Measurements from ENCODE around the gene WDFY4.

The WDFY4 gene

DNA sequence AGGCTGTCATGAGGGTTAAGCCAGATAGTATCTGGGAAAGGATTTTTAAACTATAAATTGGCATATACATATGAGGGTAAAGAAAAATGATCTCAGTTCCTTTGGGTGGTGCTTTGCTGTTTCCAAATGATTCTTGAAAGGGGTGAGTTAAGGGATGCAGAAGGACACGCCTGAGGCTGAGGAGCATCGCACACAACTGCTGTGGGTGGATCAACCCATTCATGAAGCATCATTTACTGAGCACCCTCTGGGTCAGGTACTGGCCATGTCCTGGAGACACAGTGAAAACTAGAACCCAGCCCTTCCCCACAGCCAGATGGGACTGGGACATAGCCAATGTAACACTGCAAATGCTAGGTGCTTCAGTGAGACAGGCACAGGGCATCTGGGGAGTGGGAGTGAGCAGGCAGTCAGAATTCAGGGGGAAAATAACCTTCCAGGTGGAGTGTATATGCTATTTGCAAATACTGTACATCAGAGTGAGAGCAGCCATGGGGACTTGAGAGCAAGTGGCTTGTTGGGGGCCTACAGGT is 112.1 kb downstream of the WDFY4 start:
- no peak for DNase-seq

DNA sequence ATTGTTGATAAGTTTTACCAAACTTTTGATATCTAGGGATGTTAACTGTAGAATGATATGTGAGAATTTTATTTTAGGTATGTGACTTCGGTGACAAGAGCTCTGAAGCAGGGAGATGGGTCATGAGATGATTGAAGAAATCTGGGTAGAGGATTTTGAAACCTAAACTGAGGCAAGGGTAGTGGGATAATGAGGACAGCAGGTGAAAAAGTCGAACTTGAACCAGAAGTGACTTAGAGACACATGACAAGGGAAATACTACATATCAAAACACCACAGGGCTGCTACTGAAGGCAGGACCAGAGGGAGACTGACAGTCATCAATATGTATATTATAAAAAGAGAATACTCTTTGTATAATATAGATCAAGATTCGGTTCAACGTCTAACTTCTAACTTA is 113.2 kb downstream of the WDFY4 start:
- DNase-seq: no peak

DNA sequence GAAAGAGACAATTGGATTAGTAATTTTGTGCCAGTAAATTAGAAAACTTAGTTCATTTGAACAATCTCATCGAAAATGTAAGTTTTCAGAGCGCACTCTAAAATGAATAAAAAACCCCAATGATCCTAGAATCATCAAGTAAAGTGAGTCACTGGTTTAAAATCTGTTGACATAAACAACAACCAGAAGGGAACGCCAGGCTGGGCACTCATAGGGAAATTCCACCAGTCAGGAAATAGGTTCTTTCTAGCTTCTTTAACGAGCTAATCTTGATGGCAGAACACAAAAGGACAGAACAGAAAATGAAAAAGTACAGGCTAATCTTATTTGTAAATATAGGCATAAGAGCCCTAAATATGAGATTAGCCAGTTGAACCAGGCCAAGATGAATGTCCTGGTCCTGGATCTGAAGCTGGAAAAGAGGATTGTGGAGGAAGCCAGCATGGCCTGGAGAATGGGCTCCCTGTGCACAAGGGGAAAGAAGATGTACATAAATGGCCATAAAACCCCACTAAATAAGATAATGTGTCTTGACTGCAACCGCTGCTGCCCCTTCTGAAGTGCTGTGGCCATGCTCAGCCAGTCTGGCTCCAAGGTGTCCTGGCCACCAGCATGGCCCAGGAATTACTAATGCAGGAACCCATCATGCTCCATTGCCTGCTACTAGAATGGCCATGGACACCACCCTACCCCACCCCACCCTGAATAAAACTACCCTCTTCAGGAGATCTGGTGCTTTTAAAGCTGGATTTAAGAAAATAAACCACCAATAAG is 114.0 kb downstream of the WDFY4 start:
- DNase-seq: no peak

DNA sequence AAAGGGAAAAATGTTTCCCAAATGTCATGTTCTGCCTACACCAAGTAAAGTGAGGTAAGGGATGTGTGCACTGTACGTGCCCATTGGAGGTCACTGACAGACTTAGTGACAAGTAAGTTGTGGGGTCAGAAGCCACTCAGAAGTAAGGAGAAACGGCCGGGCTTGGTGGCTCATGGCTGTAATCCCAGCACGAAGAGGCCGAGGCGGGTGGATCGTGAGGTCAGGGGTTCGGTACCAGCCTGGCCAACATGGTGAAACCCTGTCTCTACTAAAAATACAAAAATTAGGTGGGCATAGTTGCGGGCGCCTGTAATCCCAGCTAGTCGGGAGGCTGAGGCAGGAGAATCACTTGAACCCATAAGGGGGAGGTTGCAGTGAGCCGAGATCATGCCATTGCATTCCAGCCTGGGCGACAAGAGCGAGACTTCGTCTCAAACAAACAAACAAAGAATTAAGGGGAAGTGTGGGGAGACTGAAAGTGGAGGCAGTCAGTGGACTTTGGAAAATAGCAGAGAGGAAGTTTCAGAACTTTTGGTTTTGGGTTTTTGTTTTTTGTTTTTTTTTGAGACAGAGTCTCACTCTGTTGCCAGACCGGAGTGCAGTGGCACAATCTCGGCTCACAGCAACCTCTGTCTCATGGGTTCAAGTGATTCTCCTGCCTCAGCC is 114.8 kb downstream of the WDFY4 start:
- no peak for DNase-seq

DNA sequence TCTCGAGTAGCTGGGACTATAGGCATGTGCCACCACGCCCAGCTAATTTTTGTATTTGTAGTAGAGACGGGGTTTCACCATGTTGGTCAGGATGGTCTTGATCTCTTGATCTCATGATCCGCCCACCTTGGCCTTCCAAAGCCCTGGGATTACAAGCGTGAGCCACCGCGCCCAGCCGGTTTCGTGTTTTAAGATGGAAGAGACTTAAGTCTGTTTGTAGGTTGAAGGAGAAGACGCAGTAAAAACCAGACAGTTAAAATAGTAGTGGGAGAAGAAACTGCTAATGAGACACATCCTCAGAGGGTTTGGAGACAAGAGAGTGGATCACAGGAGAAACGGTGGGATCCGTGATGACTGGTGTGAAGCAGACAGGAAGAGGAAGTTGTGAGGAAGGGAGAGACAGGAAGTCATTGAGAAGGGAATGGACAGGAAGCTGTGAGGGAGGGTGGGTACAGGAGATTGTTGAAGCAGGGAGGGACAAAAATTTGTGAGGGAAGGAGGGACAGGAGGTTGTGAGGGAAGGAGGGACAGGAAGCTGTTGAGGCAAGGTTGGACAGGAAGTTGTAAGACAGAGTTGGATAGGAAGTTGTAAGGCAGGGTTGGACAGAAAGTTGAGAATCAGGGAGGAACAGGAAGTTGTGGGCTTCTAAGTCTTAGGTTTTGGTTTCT is 115.5 kb downstream of the WDFY4 start:
- DNase-seq: no peak

DNA sequence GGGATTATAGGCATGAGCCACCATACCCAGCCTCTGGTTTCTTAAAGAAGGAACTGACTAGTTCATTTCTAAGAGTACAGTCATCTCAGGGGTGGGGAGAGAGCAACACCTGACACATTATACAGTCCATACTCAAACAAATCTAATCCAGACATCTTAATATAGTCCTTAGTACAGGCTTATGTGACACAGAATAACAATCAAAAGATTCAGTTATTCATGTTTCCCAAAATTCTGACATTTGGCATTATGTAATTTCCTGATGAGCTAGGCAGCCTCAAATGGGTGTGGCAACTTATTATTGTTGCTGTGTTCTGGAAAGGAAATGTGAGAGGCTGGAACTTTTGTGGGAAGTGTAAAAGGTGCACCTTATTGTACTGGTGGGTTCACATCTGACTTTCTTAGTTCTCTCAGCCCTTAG is 116.3 kb downstream of the WDFY4 start:
- DNase-seq: no peak

DNA sequence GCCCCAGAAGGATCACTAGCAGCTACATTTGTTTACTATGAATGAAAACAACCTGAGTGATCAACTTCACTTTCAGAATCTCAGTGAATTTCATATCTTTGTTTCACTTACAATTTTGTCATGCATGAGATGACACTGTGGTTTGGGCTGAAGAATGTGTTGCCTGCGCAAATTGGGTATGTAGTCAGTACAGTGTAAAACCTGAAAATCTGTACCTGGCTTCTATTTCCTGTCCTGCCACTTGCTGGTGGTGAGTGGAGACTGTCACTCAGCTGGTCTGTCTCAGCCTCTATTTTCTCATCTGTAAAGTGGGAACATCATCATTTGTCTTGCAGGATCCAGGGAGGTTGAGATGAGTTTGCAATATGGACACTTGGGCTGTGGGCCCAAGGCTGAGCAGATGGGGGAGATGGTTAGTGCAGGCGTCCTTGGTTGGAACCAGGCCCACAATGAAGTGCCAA is 118.0 kb downstream of the WDFY4 start:
- DNase-seq: no peak

DNA sequence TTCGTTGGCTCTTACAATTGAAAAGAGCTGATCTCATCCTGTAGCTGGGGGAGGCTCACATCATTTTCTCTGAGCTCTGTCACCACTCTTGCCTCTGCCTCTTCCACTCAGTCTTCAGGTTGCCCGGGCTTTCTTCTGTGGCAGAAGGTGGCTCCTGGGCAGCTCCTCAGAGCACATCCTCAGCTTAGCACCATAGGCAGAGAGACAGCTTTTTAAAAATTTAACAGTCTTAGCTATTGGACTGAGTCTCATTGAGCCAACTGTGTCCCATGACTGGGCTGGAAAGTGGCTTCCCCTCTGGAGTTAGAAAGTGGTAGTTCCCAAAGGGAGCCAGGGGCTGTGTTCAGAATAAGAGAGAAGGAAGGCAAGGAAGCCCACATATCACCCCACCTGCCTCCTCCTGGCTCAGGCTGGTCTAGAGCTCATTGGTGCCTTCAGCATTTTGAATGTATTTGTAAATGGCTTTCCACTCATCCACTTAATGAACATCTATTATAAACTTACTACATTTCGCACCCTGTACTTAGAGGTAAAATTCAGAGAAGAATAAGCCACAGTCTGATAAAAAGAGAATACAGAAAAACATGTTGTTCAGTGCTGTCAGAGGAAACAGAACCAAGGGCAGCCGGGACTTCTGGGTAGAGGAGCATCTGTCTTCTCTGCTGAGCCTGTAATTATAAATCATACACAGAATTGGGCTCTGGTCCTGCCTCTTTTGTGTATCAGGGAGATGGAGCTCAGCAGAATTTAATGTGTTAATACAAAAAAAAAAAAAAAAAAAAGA is 119.3 kb downstream of the WDFY4 start:
- DNase-seq: no peak

DNA sequence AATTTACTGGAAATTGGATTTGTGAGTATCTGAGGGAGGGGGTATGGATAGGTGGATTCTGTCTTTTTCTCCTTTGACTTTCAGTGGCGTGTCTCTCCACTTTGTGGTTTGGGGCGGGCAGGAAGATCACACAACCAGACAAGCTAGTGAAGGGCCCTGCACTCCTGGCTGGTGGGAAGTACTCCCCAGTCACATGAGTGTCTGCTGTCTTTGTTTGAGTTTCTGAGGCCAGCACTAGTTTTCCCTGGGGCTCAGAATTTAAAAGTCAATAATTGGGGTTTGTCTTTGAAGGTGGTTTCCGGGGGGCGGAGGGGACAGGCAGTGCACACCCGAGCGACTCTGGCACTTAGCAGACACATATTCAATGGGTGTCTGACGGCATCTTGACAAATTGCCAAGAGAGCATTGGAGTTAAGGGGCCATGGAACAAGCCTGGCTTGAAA is 120.1 kb downstream of the WDFY4 start:
- no peak for DNase-seq

DNA sequence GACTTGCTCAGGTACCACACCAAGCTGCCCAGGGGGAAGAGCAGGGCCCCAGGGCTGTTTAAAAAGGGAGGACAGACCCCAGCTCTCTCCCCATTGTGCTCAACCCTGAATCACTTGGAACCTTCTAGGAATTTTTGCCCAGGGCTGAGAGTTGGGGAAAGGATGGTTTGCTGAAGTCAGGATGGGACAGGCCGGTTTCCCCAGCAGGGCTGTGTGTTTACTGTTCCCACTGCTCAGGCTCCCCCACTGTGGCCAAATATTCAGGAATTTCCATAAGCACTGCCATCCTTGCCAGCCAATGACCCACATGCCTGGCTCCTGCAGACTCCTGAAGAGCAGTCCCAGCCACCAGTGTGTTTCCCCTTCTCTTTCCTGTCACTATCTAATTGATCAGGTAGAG is 120.7 kb downstream of the WDFY4 start:
- DNase-seq: no peak

DNA sequence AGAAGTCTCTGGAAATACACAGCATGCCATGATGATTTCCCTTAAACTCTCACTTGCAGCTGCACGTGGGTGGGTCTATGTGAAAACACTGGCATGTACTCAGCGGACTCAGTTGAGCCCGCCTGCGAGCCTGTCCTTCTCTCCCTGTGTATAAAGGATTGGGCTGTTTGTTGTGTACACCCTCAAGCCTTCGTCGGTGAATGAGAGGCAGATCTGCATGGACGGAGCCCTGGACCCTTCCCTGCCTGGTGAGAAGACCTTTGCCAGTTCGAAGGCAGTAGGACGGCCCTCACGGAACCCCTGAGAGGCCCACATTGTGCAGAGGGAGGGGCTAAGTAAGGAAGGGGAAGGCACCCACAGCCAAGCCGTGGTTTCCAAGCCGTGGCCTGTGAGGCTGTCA is 121.2 kb downstream of the WDFY4 start:
- DNase-seq: no peak

DNA sequence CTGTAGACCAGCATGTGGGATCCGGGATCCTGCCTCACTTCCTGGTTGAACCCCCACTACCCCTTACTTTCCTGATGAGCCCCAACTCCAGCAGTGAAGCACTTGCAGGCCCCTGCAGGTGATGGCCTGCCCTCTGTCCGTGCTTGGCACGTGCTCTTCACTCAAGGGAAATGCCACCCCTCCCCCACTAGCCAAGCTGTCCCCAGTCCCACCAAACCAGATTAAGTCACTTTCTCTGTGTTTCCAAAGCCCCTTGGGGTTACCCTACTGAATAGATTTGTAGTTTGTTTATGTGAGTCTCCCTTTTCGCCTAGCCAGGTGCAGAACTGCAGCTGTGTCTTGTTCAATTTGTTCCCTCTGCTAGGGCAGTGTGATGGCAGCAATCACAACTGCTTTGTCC is 121.7 kb downstream of the WDFY4 start:
- no peak for DNase-seq

DNA sequence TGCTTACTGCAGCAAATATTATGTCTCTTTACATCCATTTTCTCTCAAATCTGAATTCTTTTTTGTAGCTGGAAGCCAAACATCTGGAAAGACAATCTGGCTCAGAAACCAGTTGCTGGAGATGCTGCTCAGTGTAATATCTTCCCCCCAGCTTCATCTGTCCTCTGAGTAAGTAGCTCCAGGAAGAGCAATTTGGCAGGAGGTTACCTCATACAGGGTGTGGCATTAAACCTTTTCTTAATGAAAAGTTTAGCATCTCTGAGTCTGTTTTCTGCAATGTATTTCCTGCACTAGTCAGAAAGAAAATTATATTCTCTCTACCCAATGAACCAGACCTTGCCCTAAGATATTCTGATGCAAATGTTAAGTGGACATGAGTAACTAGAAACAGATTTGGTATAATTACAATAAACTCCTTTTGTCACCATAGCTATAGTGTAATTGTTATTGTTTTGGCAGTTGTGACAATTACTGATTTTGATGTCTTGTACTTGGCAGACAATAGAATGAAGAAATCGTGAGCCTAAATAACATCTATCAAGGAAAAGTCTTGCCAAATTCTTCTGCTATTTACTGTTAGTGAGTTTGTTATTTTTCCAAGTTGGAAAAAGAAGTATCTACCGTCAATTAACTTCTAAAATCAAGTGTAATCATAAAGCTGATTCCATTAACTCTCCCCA is 123.3 kb downstream of the WDFY4 start:
- DNase-seq: no peak

DNA sequence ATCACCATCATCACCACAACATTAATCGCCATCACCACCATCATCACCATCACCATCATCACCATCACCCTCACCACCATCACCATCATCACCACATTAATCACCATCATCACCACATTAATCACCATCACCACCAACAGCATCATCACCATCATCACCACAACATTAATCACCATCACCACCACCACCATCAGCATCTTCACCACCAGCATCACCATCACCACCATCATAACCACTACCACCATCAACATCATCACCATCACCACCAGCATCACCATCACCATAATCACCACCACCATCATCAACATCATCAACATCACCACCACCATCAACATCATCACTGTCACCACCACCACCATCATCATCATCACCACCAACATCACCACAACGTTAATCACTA is 124.6 kb downstream of the WDFY4 start:
- no peak for DNase-seq

DNA sequence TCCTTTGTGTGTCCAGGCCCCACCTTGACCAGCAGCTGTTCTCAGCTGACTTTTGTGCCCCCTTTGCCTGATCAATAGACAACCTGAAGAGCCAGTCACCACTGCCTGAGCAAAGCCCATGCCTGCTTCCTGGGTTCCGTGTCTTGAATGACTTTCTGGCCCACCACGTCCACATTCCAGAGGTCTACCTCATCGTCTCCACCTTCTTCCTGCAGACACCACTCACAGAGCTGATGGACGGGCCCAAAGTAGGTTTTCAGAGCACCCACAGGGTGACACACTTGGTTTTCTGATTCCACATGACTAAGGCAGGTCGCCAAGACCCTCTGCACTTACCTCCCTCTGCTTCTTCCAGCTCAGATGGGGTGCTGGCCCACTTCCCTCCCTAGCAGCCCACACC is 126.8 kb downstream of the WDFY4 start:
- no peak for DNase-seq

DNA sequence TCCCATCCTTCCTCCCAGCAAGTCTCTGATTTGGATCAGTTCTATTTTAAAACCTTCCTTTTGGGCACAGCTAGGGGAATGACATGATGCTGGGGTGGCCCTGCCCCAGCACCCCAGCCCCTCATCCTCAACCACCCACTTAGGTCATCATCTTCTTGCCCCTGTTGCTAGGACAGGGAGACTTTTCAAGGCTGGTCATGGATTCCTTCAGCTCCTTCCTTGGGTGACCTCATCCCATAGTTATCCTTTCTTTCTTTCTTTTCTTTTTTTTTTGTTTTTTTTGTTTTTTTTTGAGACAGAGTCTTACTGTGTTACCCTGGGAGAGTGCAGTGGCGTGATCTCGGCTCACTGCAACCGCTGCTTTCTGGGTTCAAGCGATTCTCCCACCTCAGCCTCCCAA is 127.2 kb downstream of the WDFY4 start:
- no peak for DNase-seq

DNA sequence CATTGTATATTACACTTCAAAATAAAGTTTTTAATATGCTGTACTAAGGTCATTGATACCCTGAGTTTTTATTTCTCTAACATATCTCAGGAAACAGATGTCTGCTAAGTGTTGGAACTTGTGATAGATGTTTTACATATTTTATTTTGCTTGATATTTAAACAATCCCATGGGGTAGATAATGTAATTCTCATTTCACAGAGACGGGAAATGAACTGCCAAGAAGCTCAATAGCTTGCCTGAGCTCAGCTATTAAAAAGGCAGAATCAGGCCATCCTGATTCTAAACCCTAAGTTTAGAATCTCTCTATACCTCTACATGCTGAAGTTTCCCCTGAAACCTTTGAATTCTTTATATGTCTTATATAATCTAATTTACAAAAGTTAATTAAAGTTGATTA is 128.6 kb downstream of the WDFY4 start:
- no peak for DNase-seq

DNA sequence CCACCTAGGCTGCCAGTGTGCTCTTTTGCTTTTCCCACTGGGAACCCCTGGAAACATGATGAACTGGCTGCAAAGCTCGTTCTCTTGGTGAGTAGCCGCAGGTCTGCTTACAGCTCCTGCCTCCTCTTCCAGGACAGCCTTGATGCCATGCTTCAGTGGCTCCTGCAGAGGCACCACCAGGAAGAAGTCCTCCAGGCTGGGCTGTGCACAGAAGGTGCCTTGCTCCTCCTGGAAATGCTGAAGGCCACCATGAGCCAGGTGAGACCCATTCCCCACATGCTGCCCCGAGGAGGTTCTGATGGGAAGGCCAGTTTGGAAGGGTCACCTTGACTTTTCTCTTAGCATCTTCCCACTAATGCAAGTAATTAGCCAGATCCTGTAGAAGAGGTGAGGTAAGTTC is 129.2 kb downstream of the WDFY4 start:
- no peak for DNase-seq

DNA sequence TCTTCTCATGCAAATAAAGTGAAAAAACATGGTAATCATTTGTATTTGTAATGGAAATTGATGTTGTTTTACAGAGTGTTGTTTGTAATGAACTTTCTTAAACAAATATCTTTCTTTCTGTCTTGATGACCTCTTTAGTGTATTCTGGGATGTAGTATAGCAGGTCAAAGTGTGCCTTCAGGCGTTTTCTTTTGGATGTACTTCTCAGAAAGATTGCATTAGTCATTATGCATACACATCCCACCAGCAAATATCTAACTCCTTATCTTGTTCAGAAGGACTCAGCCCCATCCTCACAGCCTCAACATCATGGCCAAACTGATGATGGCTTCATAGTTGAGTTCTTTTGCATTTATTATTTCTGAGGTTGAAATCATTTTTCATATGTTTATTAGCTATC is 130.3 kb downstream of the WDFY4 start:
- DNase-seq: no peak

DNA sequence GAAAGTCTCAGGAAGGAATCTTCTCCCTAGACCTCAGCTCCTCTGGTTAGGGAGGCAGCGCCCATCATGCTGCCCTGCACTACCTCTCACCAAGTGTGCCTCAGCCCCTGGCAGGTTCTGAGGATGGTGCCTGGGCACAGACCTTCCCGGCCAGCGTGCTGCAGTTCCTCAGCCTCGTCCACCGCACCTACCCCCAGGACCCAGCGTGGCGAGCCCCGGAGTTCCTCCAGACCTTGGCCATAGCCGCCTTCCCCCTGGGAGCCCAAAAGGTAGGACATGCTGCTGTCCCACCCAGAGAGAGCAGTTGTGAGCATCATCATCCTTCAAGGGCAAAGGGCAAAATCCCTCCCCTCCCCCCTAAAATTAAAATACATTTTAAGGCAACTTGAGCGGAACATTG is 132.5 kb downstream of the WDFY4 start:
- no peak for DNase-seq

DNA sequence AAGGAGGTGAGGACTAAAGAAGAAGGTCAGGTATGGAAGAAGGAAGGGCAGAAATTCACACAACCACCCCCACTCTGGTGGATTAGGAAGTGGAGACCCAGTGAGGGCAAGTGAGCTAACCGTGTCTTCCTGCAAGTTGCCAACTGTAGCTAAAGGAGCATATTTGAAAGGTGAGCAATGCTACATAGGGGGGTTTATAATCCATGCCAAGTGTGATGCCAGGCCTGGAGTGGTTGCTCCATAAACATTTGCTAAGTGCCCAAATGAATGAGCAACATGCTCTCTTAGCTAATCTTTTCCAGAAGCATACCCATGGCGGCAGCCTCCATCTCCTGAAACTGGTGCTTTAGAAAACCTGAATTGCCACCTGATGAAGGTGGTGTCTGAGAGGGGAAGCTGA is 133.4 kb downstream of the WDFY4 start:
- DNase-seq: no peak

DNA sequence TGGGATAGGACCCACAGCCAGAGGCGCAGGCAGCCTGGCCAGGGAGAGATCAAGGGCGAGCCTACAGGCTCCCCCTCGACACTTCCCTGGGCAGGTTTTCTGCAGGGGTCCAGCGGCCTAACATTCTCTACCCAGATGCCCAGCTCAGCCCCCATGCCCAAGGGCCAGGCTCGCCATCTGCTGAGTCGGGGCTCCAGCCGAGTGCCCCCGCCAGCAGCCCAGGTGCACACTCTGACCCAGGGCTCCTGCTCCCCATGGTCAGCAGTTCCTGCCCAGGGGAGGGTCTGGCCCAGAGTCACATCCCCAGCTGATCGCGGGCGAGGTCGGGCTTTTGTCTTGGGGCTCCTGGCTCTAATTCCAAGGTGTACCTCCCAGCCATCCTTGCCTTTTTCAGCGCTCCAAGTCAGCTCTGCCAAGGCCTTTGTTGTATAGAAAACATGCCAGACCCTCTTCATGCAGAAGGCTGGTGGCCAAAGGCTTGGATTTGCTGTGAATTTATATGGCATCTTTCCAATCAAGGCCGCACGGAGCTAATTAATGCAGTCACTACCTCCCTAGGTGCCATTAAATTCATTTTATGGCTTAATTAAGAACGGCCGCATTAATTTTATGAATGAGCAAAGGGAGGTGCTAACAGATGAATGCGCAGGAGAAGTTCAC is 134.3 kb downstream of the WDFY4 start:
- no peak for DNase-seq
